Activated T-helper 1 cell treated with anti-CD3 and anti-CD28 coated beads, Interleukin-2, amount 50 U/mL, for 16 hours (primary cell): ENCODE results near the gene ABI1.
"Not testable (repeated sequence)": the region's sequence is repeated elsewhere in the genome, so short reads cannot be mapped to it uniquely, and the experiment has no call there.

Experiments
- DNase-seq, 2 donors: peaks; one replicate each; pipeline ENCODE4 v3.0.0-alpha.2; 2020; ENCODE audit warnings: low read depth in 1 of 2, low spot score in 1 of 2

The ABI1 gene

GRCh38 chr10:26860443-26861204 lies at the start of gene ABI1:
ABI1 (minus strand) TSS chr10:26860958; CDS start chr10:26860863, 95 bp downstream.
- DNase-seq = peak; percentile 91 to 97

GRCh38 chr10:26909753-26910152 lies 49.0 kb upstream of the ABI1 start:
- no peak for DNase-seq

GRCh38 chr10:26905253-26905781 lies 44.6 kb upstream of the ABI1 start:
- not testable (repeated sequence) for DNase-seq

GRCh38 chr10:26903431-26904217 lies 42.9 kb upstream of the ABI1 start:
- no peak for DNase-seq

- not testable (repeated sequence) for DNase-seq
Observed at GRCh38 chr10:26892306-26892923, 31.7 kb upstream of the ABI1 start.

- no peak for DNase-seq
Observed at GRCh38 chr10:26890956-26891355, 30.2 kb upstream of the ABI1 start.

GRCh38 chr10:26887611-26888215 lies 27.0 kb upstream of the ABI1 start:
- DNase-seq = no peak

- no peak for DNase-seq
Observed at GRCh38 chr10:26881600-26882331, 21.0 kb upstream of the ABI1 start.

GRCh38 chr10:26879744-26880143 lies 19.0 kb upstream of the ABI1 start:
- DNase-seq = no peak

- DNase-seq = no peak
Observed at GRCh38 chr10:26870766-26871165, 10.0 kb upstream of the ABI1 start.

GRCh38 chr10:26869528-26869927 lies 8.8 kb upstream of the ABI1 start:
- no peak for DNase-seq

- no peak for DNase-seq
Observed at GRCh38 chr10:26863351-26864076, 2.8 kb upstream of the ABI1 start.

GRCh38 chr10:26861205-26861998 lies 644 bp upstream of the ABI1 start:
- DNase-seq = peak in 1 of 2 donors; percentile 91

- DNase-seq = peak; percentile 14 to 26
Observed at GRCh38 chr10:26860102-26860442, 686 bp downstream of the ABI1 start.

GRCh38 chr10:26859241-26860101 lies 1.3 kb downstream of the ABI1 start:
- DNase-seq = no peak

GRCh38 chr10:26858707-26859034 lies 2.1 kb downstream of the ABI1 start:
- no peak for DNase-seq

- DNase-seq = no peak
Observed at GRCh38 chr10:26857991-26858706, 2.6 kb downstream of the ABI1 start.

GRCh38 chr10:26857553-26857952 lies 3.2 kb downstream of the ABI1 start:
- not testable (repeated sequence) for DNase-seq
